Endothelial cell of umbilical vein (primary cell): ENCODE data around the gene RBMS3. TPM values are rescaled to one million over a fixed set of nuclear protein-coding genes. Genes with fewer than 3 reads are reported as not detected.

Experiments used
- BruUV-seq: library from RNA; stranded (reverse); fragments of 400-500 nt; replicated peaks from 2 replicates; lab custom pipeline; 2021; lab: Mats Ljungman, UMichigan
- CTCF ChIA-PET: fragments of 300-600, 350-600 bp; sonication (Branson Sonifier 250); formaldehyde crosslinking; loops from one replicate; lab custom pipeline; 2021; ENCODE audit warnings: antibody characterized with exemption, inconsistent platforms; lab: Charles Lee
- POLR2A ChIA-PET: fragments of 300-600, 350-600 bp; sonication (Branson Sonifier 250); formaldehyde crosslinking; loops from one replicate; lab custom pipeline; 2021; ENCODE audit warnings: antibody characterized with exemption, inconsistent platforms; lab: Charles Lee
- DNase-seq: peaks from one replicate; pipeline ENCODE4 v3.0.0-alpha.2; 2011; ENCODE audit warnings: low read depth, low spot score
- FAIRE-seq: peaks from 2 replicates; lab custom pipeline; 2011; peaks lifted over from hg19 to GRCh38; lab: Jason Lieb, UNC
- H2AFZ ChIP-seq: 2 replicates; pipeline ENCODE4 v1.6.0; 2012; ENCODE audit warnings: low read depth, low read length, control low read depth, inconsistent platforms
- H3K27ac ChIP-seq: 2 replicates; pipeline ENCODE4 v1.5.1; 2011; ENCODE audit warnings: low read depth, mild to moderate bottlenecking, control low read depth, low read length, moderate library complexity; ENCODE audit not compliant: insufficient read depth
- H3K27me3 ChIP-seq, 2 experiments: 2 replicates each; pipeline versions ENCODE4 v1.6.0 to v1.6.1; 2011; ENCODE audit warnings: low read length in 2 of 2, mixed read lengths in 1 of 2; ENCODE audit not compliant: control insufficient read depth in 2 of 2, insufficient read depth in 2 of 2
- H3K36me3 ChIP-seq, 2 experiments: 2 replicates in 1 of 2; 3 replicates in 1 of 2; pipeline ENCODE4 v1.5.1; 2011; ENCODE audit warnings: low read length in 2 of 2, mild to moderate bottlenecking in 1 of 2, moderate library complexity in 1 of 2; ENCODE audit not compliant: control insufficient read depth in 2 of 2, insufficient read depth in 2 of 2; ENCODE audit errors: extremely low read depth in 1 of 2
- H3K4me1 ChIP-seq: 3 replicates; pipeline ENCODE4 v1.5.1; 2011; ENCODE audit warnings: mild to moderate bottlenecking, low read length; ENCODE audit not compliant: control insufficient read depth, insufficient read depth; ENCODE audit errors: extremely low read depth
- H3K4me2 ChIP-seq: 2 replicates; pipeline ENCODE4 v1.6.1; 2011; ENCODE audit warnings: low read length, control low read depth, mixed read lengths; ENCODE audit not compliant: insufficient read depth
- H3K4me3 ChIP-seq, 3 experiments: fragments of 200-600 bp in 1 of 3; sonication (generic), shearing (Covaris generic) in 1 of 3; replicated peaks in 1 of 3; 2 replicates each; pipeline ENCODE4 v1.5.1; 2011 to 2016; ENCODE audit warnings: control low read depth in 3 of 3, low read length in 3 of 3, mild to moderate bottlenecking in 2 of 3, inconsistent platforms in 1 of 3, low read depth in 1 of 3, moderate library complexity in 1 of 3; ENCODE audit not compliant: insufficient read depth in 1 of 3
- H3K79me2 ChIP-seq: 2 replicates; pipeline ENCODE4 v1.6.0; 2012; ENCODE audit warnings: low read length, inconsistent platforms; ENCODE audit not compliant: control insufficient read depth, insufficient read depth
- H3K9ac ChIP-seq: replicated peaks from 2 replicates; pipeline ENCODE3; 2011; ENCODE audit warnings: low read length, control low read depth; ENCODE audit not compliant: insufficient read depth; ENCODE audit errors: extremely low read depth
- H3K9me1 ChIP-seq: replicated peaks from 3 replicates; pipeline ENCODE4 v1.6.0; 2011; ENCODE audit warnings: mild to moderate bottlenecking, low read length; ENCODE audit not compliant: control insufficient read depth, insufficient read depth; ENCODE audit errors: extremely low read depth
- H3K9me3 ChIP-seq: replicated peaks from 2 replicates; pipeline ENCODE4 v1.5.1; 2012; ENCODE audit warnings: low read length, inconsistent platforms; ENCODE audit not compliant: control insufficient read depth, insufficient read depth
- H4K20me1 ChIP-seq: replicated peaks from 2 replicates; pipeline ENCODE3; 2011; ENCODE audit warnings: mild to moderate bottlenecking, low read length; ENCODE audit not compliant: control insufficient read depth, insufficient read depth; ENCODE audit errors: extremely low read depth
- CTCF ChIP-seq, 2 donors: IDR thresholded peaks; 1 replicate in 1 of 2; 2 replicates in 1 of 2; pipeline ENCODE4 v1.5.1; 2011; ENCODE audit warnings: low read length in 2 of 2, mild to moderate bottlenecking in 2 of 2, moderate library complexity in 2 of 2, control low read depth in 1 of 2, inconsistent platforms in 1 of 2, low read depth in 1 of 2; ENCODE audit not compliant: insufficient read depth in 1 of 2; ENCODE audit errors: extremely low read depth in 1 of 2
- EZH2 ChIP-seq: IDR thresholded peaks from 2 replicates; pipeline ENCODE4 v1.6.1; 2012; ENCODE audit warnings: borderline replicate concordance, low read depth, mild to moderate bottlenecking, moderate library complexity, low read length, inconsistent platforms; ENCODE audit not compliant: severe bottlenecking
- FOS ChIP-seq: IDR thresholded peaks from 2 replicates; pipeline ENCODE4 v1.6.1; 2011; ENCODE audit warnings: mild to moderate bottlenecking, low read length, moderate library complexity, borderline replicate concordance; ENCODE audit not compliant: insufficient read depth
- GATA2 ChIP-seq: IDR thresholded peaks from 2 replicates; pipeline ENCODE4 v1.7.0; 2011; ENCODE audit warnings: low read depth, mild to moderate bottlenecking, moderate library complexity, mixed read lengths, low read length; ENCODE audit not compliant: insufficient read length, insufficient read depth
- JUN ChIP-seq: IDR thresholded peaks from 2 replicates; pipeline ENCODE4 v1.6.1; 2011; ENCODE audit warnings: borderline replicate concordance, low read depth; ENCODE audit not compliant: insufficient read length, insufficient read depth
- MAX ChIP-seq: IDR thresholded peaks from 2 replicates; pipeline ENCODE4 v1.6.1; 2011; ENCODE audit not compliant: insufficient read depth, insufficient read length
- MYC ChIP-seq: IDR thresholded peaks from one replicate; pipeline ENCODE4 v1.6.1; 2011; ENCODE audit warnings: mild to moderate bottlenecking, low read depth, low read length
- POLR2A ChIP-seq: IDR thresholded peaks from 2 replicates; pipeline ENCODE4 v1.6.1; 2012; ENCODE audit warnings: low read depth, mild to moderate bottlenecking, control low read depth, low read length
- POLR2AphosphoS5 ChIP-seq: IDR thresholded peaks from 2 replicates; pipeline ENCODE4 v1.6.1; 2012; ENCODE audit warnings: low read depth, mild to moderate bottlenecking, control low read depth, low read length, moderate library complexity; ENCODE audit not compliant: insufficient read depth
- dilution Hi-C: fragments of 300-500 bp; cut with MboI; formaldehyde crosslinking; loops from one replicate; pipeline ENCODE4 v1.15.0; 2019; ENCODE audit warnings: low sequenced_read_pairs; ENCODE audit not compliant: extremely low pct_ligation_motif_present
- intact Hi-C: fragments of 100-400 bp; cut with micrococcal nuclease; formaldehyde crosslinking; loops from one replicate; pipeline ENCODE4 v1.10.0; 2022
- polyA plus RNA-seq, 4 experiments: library from polyadenylated mRNA; depleted of rRNA in 3 of 4; stranded (reverse) in 3 of 4; unstranded in 1 of 4; fragments of >200 nt; gene quantifications; 2 replicates each; pipeline versions ENCODE4 v1.2.1 to v1.2.3, GENCODE V29; 2011 to 2012; ENCODE audit warnings: missing spikeins in 1 of 4
- total RNA-seq: library from RNA; stranded (reverse); gene quantifications from 2 replicates; pipeline ENCODE4 v1.2.3, GENCODE V29; 2021

The RBMS3 gene
- total and polyA plus RNA-seq, 2 donors (not counting 3 experiments of a cell fraction or from before 2014, with no cell fraction given): 13.6 to 42.3 TPM

- BruUV-seq: no TSS peak
- no peak overlapping the region for H3K4me3 ChIP-seq
- intact Hi-C loops: no loop called here
- no peaks in the 10 kb centered on the region for H3K36me3 ChIP-seq
- H3K79me2 ChIP-seq: no peaks in the 10 kb centered on the region
- no peak overlapping the region for H3K9ac ChIP-seq
- dilution Hi-C loops: no loop called here
- H3K9me1 ChIP-seq: no peaks in the 10 kb centered on the region
- TF ChIP-seq POLR2A: no peak
- TF ChIP-seq EZH2: no peak
- no peak for TF ChIP-seq MYC
- TF ChIP-seq GATA2: no peak
- TF ChIP-seq MAX: no peak
- TF ChIP-seq JUN: no peak
- no peak for TF ChIP-seq FOS
- no peak for TF ChIP-seq POLR2AphosphoS5
- TF ChIP-seq CTCF (IDR thresholded peaks at IDR 0.05; ENCODE audit: extremely low read depth in 1 of 2, insufficient read depth in 1 of 2, low read depth in 1 of 2, low read length in 2 of 2): no peak
- no peaks in the 10 kb centered on the region for H4K20me1 ChIP-seq
- no peaks in the 10 kb centered on the region for H3K27me3 ChIP-seq
- POLR2A ChIA-PET: no interaction called here
- CTCF ChIA-PET: interaction anchor here (1.3 kb wide), 1 partner anchor 652 kb away, joined by 4 read pairs; no protein-coding TSS in a partner anchor
- H3K4me1 ChIP-seq: no peaks in the 10 kb centered on the region
- no peak overlapping the region for H2AFZ ChIP-seq
- H3K4me2 ChIP-seq: no peak overlapping the region
- no peak for FAIRE-seq
- H3K27ac ChIP-seq: no peak overlapping the region
- DNase-seq: no peak
- no peaks in the 10 kb centered on the region for H3K9me3 ChIP-seq
Observed at GRCh38 chr3:29568355-29568754, 287.5 kb downstream of the RBMS3 start.
